Epithelial cell of proximal tubule (primary cell): ENCODE measurements around the gene HYLS1. TPM values are rescaled to one million over a fixed set of nuclear protein-coding genes. Genes with fewer than 3 reads are reported as not detected.
"Not testable (repeated sequence)": the region's sequence is repeated elsewhere in the genome, so short reads cannot be mapped to it uniquely, and the experiment has no call there.

ENCODE experiments used
- DNase-seq: peaks from one replicate; pipeline ENCODE4 v3.0.0-alpha.2; 2011; ENCODE audit warnings: low read depth
- H3K4me3 ChIP-seq: 2 replicates; pipeline ENCODE4 v1.5.1; 2011; ENCODE audit warnings: low read depth, mild to moderate bottlenecking, low read length
- total RNA-seq: library from RNA; depleted of rRNA; stranded (reverse); fragments of >200 nt; gene quantifications from 2 replicates; pipeline ENCODE4 v1.2.3, GENCODE V29; 2015
- TF ChIP-seq, protein P1 (sequence below): conservative IDR thresholded peaks from 2 replicates; pipeline ENCODE4 v1.5.1; 2012; ENCODE audit warnings: low read depth, mild to moderate bottlenecking, low read length

The HYLS1 gene
- total RNA-seq, 1 donor from 2014 or later: 9.3 TPM

DNA sequence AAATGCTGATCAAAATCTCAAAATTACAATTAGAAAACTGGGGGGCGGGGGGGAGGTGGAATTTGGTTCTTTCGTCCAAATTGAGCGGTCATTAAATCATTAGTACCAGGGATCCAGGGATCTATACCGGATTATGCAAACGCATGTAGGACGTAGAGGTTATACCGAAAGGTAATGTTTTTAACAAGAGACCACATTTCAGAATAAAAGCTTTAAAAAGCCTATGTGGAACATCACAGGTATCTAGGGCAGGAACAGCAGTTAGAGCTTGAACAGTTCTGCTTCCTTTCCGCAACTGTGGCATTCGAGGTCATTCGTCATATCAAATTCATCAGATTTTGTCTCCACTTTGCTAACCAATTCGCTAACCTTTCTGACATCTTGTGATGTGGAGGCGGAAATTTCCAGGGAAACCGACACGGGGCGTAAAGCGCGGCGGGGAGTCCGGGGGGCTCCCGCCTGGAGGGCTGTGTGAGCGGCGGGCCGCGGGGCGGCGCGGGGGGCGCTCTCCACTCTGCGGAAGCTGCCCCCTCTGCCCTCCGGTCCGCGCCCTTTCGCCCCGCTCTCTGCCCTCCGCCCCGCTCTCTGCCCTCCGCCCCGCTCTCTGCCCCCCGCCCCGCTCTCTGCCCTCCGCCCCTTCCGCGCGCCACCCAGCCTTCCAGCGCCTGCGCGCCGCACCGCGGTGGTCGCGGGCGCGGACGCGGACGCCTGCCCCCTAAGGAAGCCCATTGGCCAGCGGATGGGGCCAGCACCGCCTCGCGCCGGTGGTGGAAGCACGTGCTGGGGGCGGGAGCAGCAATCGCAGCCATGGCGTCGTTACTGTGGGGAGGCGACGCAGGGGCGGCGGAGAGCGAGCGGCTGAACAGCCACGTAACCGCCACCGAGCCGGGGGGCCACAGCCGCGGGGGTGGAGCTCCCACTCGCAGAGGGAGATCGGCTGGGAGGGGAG is 16.5 kb downstream of the HYLS1 start, which contains the start of gene DDX25:
Gene DDX25 (plus strand): TSS at position 798 of the 949 bp plus-strand sequence. CDS start 10 bp downstream, at position 808.
- DNase-seq: no peak
- H3K4me3 ChIP-seq: peak within 1 kb of the TSS; percentile 73
- TF ChIP-seq, protein P1, sequence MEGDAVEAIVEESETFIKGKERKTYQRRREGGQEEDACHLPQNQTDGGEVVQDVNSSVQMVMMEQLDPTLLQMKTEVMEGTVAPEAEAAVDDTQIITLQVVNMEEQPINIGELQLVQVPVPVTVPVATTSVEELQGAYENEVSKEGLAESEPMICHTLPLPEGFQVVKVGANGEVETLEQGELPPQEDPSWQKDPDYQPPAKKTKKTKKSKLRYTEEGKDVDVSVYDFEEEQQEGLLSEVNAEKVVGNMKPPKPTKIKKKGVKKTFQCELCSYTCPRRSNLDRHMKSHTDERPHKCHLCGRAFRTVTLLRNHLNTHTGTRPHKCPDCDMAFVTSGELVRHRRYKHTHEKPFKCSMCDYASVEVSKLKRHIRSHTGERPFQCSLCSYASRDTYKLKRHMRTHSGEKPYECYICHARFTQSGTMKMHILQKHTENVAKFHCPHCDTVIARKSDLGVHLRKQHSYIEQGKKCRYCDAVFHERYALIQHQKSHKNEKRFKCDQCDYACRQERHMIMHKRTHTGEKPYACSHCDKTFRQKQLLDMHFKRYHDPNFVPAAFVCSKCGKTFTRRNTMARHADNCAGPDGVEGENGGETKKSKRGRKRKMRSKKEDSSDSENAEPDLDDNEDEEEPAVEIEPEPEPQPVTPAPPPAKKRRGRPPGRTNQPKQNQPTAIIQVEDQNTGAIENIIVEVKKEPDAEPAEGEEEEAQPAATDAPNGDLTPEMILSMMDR: no peak

DNA sequence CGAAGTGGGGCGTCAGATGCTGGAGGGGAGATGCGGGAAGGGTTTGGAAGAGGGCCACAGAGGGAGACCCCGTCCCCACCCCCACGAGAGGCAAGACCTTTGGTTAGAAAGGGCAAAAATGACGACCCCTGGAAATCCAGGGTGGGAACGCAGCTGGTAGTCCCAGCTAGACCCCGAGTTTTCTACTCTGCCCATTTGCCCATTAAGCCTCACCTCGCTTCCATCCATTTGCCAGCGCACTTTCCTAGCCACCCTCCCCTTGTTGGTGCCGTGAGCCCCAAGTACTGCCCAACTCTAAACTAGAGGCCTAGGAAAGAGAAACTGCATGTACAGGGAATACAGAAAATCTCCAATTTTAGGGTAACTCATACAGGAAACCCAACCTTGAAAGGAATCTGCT is 17.2 kb downstream of the HYLS1 start:
- DNase-seq: no peak
- TF ChIP-seq, protein P1: no peak
- peak overlapping the region; percentile 18 for H3K4me3 ChIP-seq

DNA sequence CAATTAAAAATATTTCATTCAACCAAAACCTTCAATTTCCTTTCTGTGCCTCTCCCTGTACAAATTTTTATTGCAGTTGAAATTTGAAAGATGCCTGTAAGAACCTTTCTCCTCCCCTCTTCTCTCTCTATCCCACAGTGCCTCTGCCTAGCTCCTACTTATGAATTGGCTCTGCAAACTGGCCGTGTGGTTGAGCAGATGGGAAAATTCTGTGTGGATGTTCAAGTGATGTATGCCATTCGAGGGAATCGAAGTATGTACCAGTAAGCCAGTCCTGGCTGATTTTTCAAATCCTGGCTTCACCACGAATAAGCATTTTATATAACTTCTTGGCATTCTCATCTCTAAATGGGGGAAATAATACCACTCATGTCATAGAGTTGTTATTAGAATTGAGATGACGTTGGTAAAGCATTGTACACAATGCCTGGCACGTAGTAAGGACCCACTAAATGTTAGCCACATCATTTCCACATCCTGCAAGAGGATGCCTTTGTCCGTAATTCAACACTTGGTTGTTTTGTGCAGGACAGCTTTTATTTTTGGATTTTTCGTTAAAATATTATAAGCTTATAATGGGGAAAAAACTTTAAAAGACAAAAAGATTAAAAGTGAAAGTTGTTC is 22.9 kb downstream of the HYLS1 start:
- DNase-seq: no peak
- H3K4me3 ChIP-seq: no peak overlapping the region
- TF ChIP-seq, protein P1: no peak

DNA sequence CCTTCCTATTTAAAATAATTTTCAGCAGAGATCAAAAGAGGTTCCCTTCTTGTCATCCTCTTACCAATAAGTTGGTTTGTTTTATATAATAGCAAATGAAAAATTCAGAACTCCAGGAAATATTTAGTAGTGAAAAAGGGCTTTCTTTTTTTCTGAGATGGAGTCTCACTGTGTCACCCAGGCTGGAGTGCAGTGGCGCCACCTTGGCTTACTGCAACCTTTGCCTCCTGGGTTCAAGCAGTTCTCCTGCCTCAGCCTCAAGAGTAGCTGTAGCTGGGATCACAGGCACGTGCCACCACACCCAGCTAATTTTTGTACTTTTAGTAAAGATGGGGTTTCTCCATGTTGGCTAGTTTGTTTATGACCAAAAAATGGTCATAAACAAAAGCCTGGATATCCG is 27.1 kb downstream of the HYLS1 start:
- DNase-seq, H3K4me3 ChIP-seq: not testable (repeated sequence)

DNA sequence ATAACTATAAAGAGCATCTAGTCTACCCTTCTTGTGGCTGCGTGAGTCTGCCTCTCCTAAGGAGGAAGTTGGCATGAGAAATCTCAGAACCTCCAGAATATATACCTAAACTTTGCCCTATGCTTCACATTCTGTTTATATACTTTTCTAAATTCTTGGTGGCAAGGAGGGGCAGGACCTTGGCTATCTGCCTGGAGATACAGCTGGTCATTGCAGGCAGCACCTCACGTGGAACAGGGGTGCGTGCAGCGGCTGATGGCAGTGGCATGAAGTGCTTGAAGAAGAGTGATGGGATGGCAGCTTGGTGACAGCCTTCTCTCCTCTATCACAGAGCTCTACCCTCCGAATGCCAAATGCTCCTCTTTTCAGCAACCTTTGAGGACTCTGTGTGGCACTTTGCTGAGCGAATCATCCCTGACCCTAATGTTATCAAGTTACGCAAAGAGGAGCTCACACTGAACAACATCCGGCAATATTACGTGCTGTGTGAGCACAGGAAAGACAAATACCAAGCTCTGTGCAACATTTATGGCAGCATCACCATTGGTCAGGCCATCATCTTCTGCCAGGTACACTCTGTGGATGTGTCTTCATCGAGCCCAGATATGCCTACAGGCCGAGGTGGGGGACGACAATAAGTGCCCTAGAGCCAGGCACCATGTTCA is 29.3 kb downstream of the HYLS1 start:
- no peak overlapping the region for H3K4me3 ChIP-seq
- TF ChIP-seq, protein P1: no peak
- DNase-seq: no peak

DNA sequence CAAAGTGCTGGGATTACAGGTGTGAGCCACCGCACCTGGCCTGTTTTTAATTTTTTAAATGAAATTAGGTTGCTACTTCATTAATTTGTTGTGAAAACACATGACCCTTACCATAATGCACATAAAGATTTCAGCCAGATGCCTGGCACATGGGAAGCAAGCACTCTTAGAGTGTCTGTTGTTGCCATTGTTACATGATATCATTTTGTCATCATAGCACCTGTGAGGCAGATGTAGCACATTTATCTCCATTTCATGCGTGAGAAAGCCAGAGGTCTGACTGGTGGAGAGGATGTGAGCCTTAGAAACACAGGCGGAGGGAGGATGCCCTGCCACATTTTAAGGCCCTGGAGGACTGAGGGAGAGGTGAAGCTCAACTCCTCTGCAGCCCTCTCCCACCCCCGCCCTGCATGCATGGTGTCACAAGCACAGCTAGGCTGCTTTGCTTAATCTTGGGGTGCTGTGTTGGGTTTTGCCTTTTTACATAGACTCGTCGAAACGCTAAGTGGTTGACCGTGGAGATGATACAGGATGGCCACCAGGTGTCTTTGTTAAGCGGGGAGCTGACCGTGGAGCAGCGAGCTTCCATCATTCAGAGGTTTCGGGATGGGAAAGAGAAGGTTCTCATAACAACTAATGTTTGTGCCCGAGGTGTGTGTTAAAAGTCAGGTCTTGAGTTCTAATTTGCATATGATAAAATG is 30.8 kb downstream of the HYLS1 start:
- DNase-seq: no peak
- no peak overlapping the region for H3K4me3 ChIP-seq
- TF ChIP-seq, protein P1: no peak

DNA sequence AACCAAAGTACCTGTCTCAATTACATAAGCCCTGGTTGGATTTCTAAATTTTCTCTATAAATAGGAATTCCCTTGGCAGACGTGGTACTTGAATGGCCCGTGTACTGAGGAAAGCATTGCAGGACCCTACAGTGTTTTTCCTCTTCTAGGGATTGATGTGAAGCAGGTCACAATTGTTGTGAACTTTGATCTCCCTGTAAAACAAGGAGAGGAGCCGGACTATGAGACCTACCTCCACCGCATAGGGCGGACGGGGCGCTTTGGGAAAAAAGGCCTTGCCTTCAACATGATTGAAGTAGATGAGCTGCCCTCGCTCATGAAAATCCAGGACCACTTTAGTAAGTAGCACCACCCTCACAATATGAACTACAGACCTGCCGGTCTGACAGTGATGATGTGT is 33.6 kb downstream of the HYLS1 start:
- H3K4me3 ChIP-seq: no peak overlapping the region
- no peak for DNase-seq
- TF ChIP-seq, protein P1: no peak
